ENCODE data around the gene D2HGDH.
"Not testable (repeated sequence)": the region's sequence is repeated elsewhere in the genome, so short reads cannot be mapped to it uniquely, and the experiment has no call there.

Gene D2HGDH

GRCh38 chr2:241728000-241728399 lies 6.4 kb upstream of the D2HGDH start:
- H2BK15ac ChIP-seq (replicated peaks; ENCODE audit: low read depth): no peak overlapping the region
- H4K5ac ChIP-seq (ENCODE audit: low read length): no peak overlapping the region
- no peaks in the 10 kb centered on the region for H3K79me2 ChIP-seq (ENCODE audit: control insufficient read depth, insufficient read depth, low read length)
- H3K23ac ChIP-seq (ENCODE audit: low read length): no peak overlapping the region
- peaks cover 5% of the 10 kb centered on the region for H3K36me3 ChIP-seq (ENCODE audit: control insufficient read depth, insufficient read depth, low read length)
- no peak overlapping the region for H2AK5ac ChIP-seq (ENCODE audit: low read length)
- H3K4me1 ChIP-seq (ENCODE audit: control insufficient read depth, low read depth, low read length): no peaks in the 10 kb centered on the region
- no peak overlapping the region for H3K9ac ChIP-seq (ENCODE audit: low read length)
- H3K56ac ChIP-seq (ENCODE audit: low read length): no peak overlapping the region
- no peaks in the 10 kb centered on the region for H3K79me1 ChIP-seq (ENCODE audit: low read length)
- no peak overlapping the region for H3K27ac ChIP-seq (ENCODE audit: low read depth, low read length)
- H2BK5ac ChIP-seq (ENCODE audit: low read length): no peak overlapping the region
- no CpG with 5 or more reads among the region's 8 CpGs for WGBS (ENCODE audit: extremely low coverage, insufficient coverage, low lambda C conversion rate)
- no peak overlapping the region for H3K18ac ChIP-seq (ENCODE audit: low read length)
- H3K4ac ChIP-seq (ENCODE audit: low read depth, low read length): no peak overlapping the region
- DNase-seq: no peak
- no peak overlapping the region for H3K4me3 ChIP-seq (ENCODE audit: low read length)
- H3K27me3 ChIP-seq (ENCODE audit: insufficient read depth, low read length, poor library complexity): no peaks in the 10 kb centered on the region
- H3K4me2 ChIP-seq (ENCODE audit: low read length): no peak overlapping the region
- H2BK120ac ChIP-seq (ENCODE audit: low read depth, low read length): no peak overlapping the region
- no peak overlapping the region for H4K8ac ChIP-seq (ENCODE audit: low read depth, low read length)

- DNase-seq: no peak
- WGBS (ENCODE audit: extremely low coverage, insufficient coverage, low lambda C conversion rate): no CpG with 5 or more reads among the region's 19 CpGs
- no peak overlapping the region for H2BK120ac ChIP-seq (ENCODE audit: low read depth, low read length)
- H3K4me3 ChIP-seq (ENCODE audit: low read length): no peak overlapping the region
- no peaks in the 10 kb centered on the region for H3K36me3 ChIP-seq (ENCODE audit: control insufficient read depth, insufficient read depth, low read length)
- H3K4me1 ChIP-seq (ENCODE audit: control insufficient read depth, low read depth, low read length): no peaks in the 10 kb centered on the region
- no peaks in the 10 kb centered on the region for H3K79me2 ChIP-seq (ENCODE audit: control insufficient read depth, insufficient read depth, low read length)
- no peak overlapping the region for H3K9ac ChIP-seq (ENCODE audit: low read length)
- no peaks in the 10 kb centered on the region for H3K79me1 ChIP-seq (ENCODE audit: low read length)
- no peak overlapping the region for H2AK5ac ChIP-seq (ENCODE audit: low read length)
- no peak overlapping the region for H2BK15ac ChIP-seq (replicated peaks; ENCODE audit: low read depth)
- H4K8ac ChIP-seq (ENCODE audit: low read depth, low read length): no peak overlapping the region
- H3K4me2 ChIP-seq (ENCODE audit: low read length): no peak overlapping the region
- H3K56ac ChIP-seq (ENCODE audit: low read length): no peak overlapping the region
- no peak overlapping the region for H4K5ac ChIP-seq (ENCODE audit: low read length)
- no peak overlapping the region for H3K27ac ChIP-seq (ENCODE audit: low read depth, low read length)
- no peak overlapping the region for H3K18ac ChIP-seq (ENCODE audit: low read length)
- H2BK5ac ChIP-seq (ENCODE audit: low read length): no peak overlapping the region
- H3K4ac ChIP-seq (ENCODE audit: low read depth, low read length): no peak overlapping the region
- H3K23ac ChIP-seq (ENCODE audit: low read length): no peak overlapping the region
- H3K27me3 ChIP-seq (ENCODE audit: insufficient read depth, low read length, poor library complexity): no peaks in the 10 kb centered on the region
Observed at GRCh38 chr2:241728627-241729026, 5.8 kb upstream of the D2HGDH start.

GRCh38 chr2:241729868-241730267 lies 4.6 kb upstream of the D2HGDH start:
- H3K36me3 ChIP-seq (ENCODE audit: control insufficient read depth, insufficient read depth, low read length): no peaks in the 10 kb centered on the region
- H2AK5ac ChIP-seq (ENCODE audit: low read length): no peak overlapping the region
- no peaks in the 10 kb centered on the region for H3K79me2 ChIP-seq (ENCODE audit: control insufficient read depth, insufficient read depth, low read length)
- H2BK120ac ChIP-seq (ENCODE audit: low read depth, low read length): no peak overlapping the region
- no peak overlapping the region for H3K27ac ChIP-seq (ENCODE audit: low read depth, low read length)
- no peaks in the 10 kb centered on the region for H3K27me3 ChIP-seq (ENCODE audit: insufficient read depth, low read length, poor library complexity)
- no peak overlapping the region for H2BK15ac ChIP-seq (replicated peaks; ENCODE audit: low read depth)
- WGBS (ENCODE audit: extremely low coverage, insufficient coverage, low lambda C conversion rate): no CpG with 5 or more reads among the region's 6 CpGs
- H3K4me1 ChIP-seq (ENCODE audit: control insufficient read depth, low read depth, low read length): no peaks in the 10 kb centered on the region
- H4K5ac ChIP-seq (ENCODE audit: low read length): no peak overlapping the region
- no peak overlapping the region for H3K4ac ChIP-seq (ENCODE audit: low read depth, low read length)
- no peak overlapping the region for H3K56ac ChIP-seq (ENCODE audit: low read length)
- H3K18ac ChIP-seq (ENCODE audit: low read length): no peak overlapping the region
- H3K4me2 ChIP-seq (ENCODE audit: low read length): no peak overlapping the region
- H3K23ac ChIP-seq (ENCODE audit: low read length): no peak overlapping the region
- H3K4me3 ChIP-seq (ENCODE audit: low read length): no peak overlapping the region
- H2BK5ac ChIP-seq (ENCODE audit: low read length): no peak overlapping the region
- no peak overlapping the region for H3K9ac ChIP-seq (ENCODE audit: low read length)
- H3K79me1 ChIP-seq (ENCODE audit: low read length): no peaks in the 10 kb centered on the region
- DNase-seq: no peak
- no peak overlapping the region for H4K8ac ChIP-seq (ENCODE audit: low read depth, low read length)

- Histone ChIP-seq H3K79me1 (ENCODE audit: low read length) (no peaks in the 10 kb centered on the region), H3K27me3 (ENCODE audit: insufficient read depth, low read length, poor library complexity) (no peaks in the 10 kb centered on the region), H3K4me3 (ENCODE audit: low read length) (no peak overlapping the region), H3K27ac (ENCODE audit: low read depth, low read length) (no peak overlapping the region), H3K4ac (ENCODE audit: low read depth, low read length) (no peak overlapping the region), H2BK15ac (replicated peaks; ENCODE audit: low read depth) (no peak overlapping the region), H2BK120ac (ENCODE audit: low read depth, low read length) (no peak overlapping the region), H3K4me2 (ENCODE audit: low read length) (no peak overlapping the region), H3K9ac (ENCODE audit: low read length) (no peak overlapping the region), H3K79me2 (ENCODE audit: control insufficient read depth, insufficient read depth, low read length) (no peaks in the 10 kb centered on the region), H2AK5ac (ENCODE audit: low read length) (no peak overlapping the region), H4K8ac (ENCODE audit: low read depth, low read length) (no peak overlapping the region), H3K23ac (ENCODE audit: low read length) (no peak overlapping the region), H3K18ac (ENCODE audit: low read length) (no peak overlapping the region), H4K5ac (ENCODE audit: low read length) (no peak overlapping the region), H3K36me3 (ENCODE audit: control insufficient read depth, insufficient read depth, low read length) (no peaks in the 10 kb centered on the region), H3K56ac (ENCODE audit: low read length) (no peak overlapping the region), H3K4me1 (ENCODE audit: control insufficient read depth, low read depth, low read length) (no peaks in the 10 kb centered on the region), H2BK5ac (ENCODE audit: low read length) (no peak overlapping the region)
- no CpG with 5 or more reads among the region's 12 CpGs for WGBS (ENCODE audit: extremely low coverage, insufficient coverage, low lambda C conversion rate)
- DNase-seq: no peak
Observed at GRCh38 chr2:241730671-241731293, 3.6 kb upstream of the D2HGDH start.

- H3K23ac ChIP-seq (ENCODE audit: low read length); H3K79me2 ChIP-seq (ENCODE audit: control insufficient read depth, insufficient read depth, low read length); H3K4me2 ChIP-seq (ENCODE audit: low read length); H2AK5ac ChIP-seq (ENCODE audit: low read length); H3K4ac ChIP-seq (ENCODE audit: low read depth, low read length); H3K18ac ChIP-seq (ENCODE audit: low read length); H3K36me3 ChIP-seq (ENCODE audit: control insufficient read depth, insufficient read depth, low read length); H3K56ac ChIP-seq (ENCODE audit: low read length); H3K4me1 ChIP-seq (ENCODE audit: control insufficient read depth, low read depth, low read length); H2BK15ac ChIP-seq (replicated peaks; ENCODE audit: low read depth); H2BK120ac ChIP-seq (ENCODE audit: low read depth, low read length); H3K4me3 ChIP-seq (ENCODE audit: low read length); H4K5ac ChIP-seq (ENCODE audit: low read length); H2BK5ac ChIP-seq (ENCODE audit: low read length); H4K8ac ChIP-seq (ENCODE audit: low read depth, low read length); H3K27me3 ChIP-seq (ENCODE audit: insufficient read depth, low read length, poor library complexity); H3K27ac ChIP-seq (ENCODE audit: low read depth, low read length); H3K79me1 ChIP-seq (ENCODE audit: low read length); H3K9ac ChIP-seq (ENCODE audit: low read length): not testable (repeated sequence)
- no CpG with 5 or more reads among the region's 26 CpGs for WGBS (ENCODE audit: extremely low coverage, insufficient coverage, low lambda C conversion rate)
- DNase-seq: peak; percentile 50
Observed at GRCh38 chr2:241732513-241733186, 1.8 kb upstream of the D2HGDH start.
